Muscle of leg (tissue), 11 donors: ENCODE results near the gene HERC5. TPM values are rescaled to one million over a fixed set of nuclear protein-coding genes. Genes with fewer than 3 reads are reported as not detected.

ENCODE experiments used
- DNase-seq: peaks from one replicate; pipeline ENCODE4 v3.0.0; 2013
- H3K27ac ChIP-seq: one replicate; pipeline ENCODE4 v1.5.1; 2013; ENCODE audit warnings: mild to moderate bottlenecking, low read length, control low read depth
- H3K27me3 ChIP-seq: one replicate; pipeline ENCODE4 v1.6.1; 2013; ENCODE audit warnings: low read length; ENCODE audit not compliant: control insufficient read depth, insufficient read depth
- H3K36me3 ChIP-seq: one replicate; pipeline ENCODE4 v1.6.1; 2013; ENCODE audit warnings: low read length; ENCODE audit not compliant: control insufficient read depth, insufficient read depth
- H3K4me1 ChIP-seq: one replicate; pipeline ENCODE4 v1.6.1; 2013; ENCODE audit warnings: low read length; ENCODE audit not compliant: control insufficient read depth, insufficient read depth
- H3K4me3 ChIP-seq: one replicate; pipeline ENCODE4 v1.5.1; 2013; ENCODE audit warnings: low read length, control low read depth
- H3K9me3 ChIP-seq: replicated peaks from 2 replicates; pipeline ENCODE4 v1.6.1; 2013; ENCODE audit warnings: low read depth, low read length; ENCODE audit not compliant: control insufficient read depth
- WGBS: methylation state at CpG from one replicate; pipeline ENCODE4 v1.1.5; 2013; ENCODE audit warnings: missing lambda C conversion rate; ENCODE audit not compliant: insufficient coverage; 5-methylcytosine and 5-hydroxymethylcytosine counted together
- polyA plus RNA-seq, 8 donors: library from polyadenylated mRNA; unstranded; fragments of 120-200 nt; gene quantifications; one replicate each; pipeline versions ENCODE4 v1.2.1 to v1.2.3, GENCODE V29; 2013; ENCODE audit warnings: inconsistent platforms in 1 of 8, low replicate concordance in 1 of 8; ENCODE audit not compliant: insufficient read length in 8 of 8, insufficient read depth in 1 of 8
- total RNA-seq: library from RNA; stranded (reverse); fragments of 120-200 nt; gene quantifications from one replicate; pipeline ENCODE4 v1.2.4, GENCODE V29; 2013

The HERC5 gene
- total and polyA plus RNA-seq, 9 donors = 1.3 to 2.1 (median 1.8) TPM

- no CpG with 5 or more reads among the region's 2 CpGs for WGBS
- Histone ChIP-seq H3K9me3 (no peaks in the 10 kb centered on the region), H3K27me3 (no peaks in the 10 kb centered on the region), H3K27ac (no peak overlapping the region), H3K4me1 (no peaks in the 10 kb centered on the region), H3K36me3 (peaks cover 13% of the 10 kb centered on the region), H3K4me3 (no peak overlapping the region)
- no peak for DNase-seq
Measured at GRCh38 chr4:88467392-88467791, 10.5 kb downstream of the HERC5 start.

DNA sequence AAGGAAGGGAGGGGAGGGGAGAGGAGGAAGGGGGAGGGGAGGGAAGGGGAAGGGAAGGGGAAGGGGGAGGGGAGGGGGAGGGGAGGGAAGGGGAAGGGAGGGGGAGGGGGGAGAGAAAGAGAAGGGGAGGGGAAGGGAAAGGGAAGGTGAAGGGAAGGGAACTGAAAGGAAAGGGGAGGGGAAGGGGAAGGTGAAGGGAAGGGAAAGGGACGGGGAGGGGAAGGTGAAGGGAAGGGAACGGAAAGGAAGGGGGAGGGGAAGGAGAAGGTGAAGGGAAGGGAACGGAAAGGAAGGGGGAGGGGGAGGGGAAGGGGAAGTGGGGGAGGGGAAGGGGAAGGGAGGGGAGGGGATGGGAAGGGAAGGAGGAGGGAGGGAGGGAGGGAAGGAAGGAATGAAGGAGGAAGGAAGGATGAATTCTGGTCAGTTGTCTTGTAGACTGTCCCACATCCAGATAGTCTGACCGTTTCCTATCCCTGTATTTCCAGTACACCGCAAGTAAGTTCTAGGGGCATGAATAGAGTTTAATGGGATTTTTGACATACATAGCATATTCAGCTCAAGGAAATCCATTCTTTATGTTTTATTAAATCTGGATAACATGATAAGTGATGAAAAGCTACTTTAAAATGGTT, 20.4 kb downstream of the HERC5 start:
- Histone ChIP-seq H3K4me3 (no peak overlapping the region), H3K36me3 (no peaks in the 10 kb centered on the region), H3K4me1 (no peaks in the 10 kb centered on the region), H3K27ac (no peak overlapping the region), H3K27me3 (no peaks in the 10 kb centered on the region), H3K9me3 (no peaks in the 10 kb centered on the region)
- DNase-seq = no peak
- no CpG with 5 or more reads among the region's 5 CpGs for WGBS

GRCh38 chr4:88478247-88478646, 21.3 kb downstream of the HERC5 start:
- no peak for DNase-seq
- H3K9me3 ChIP-seq = no peaks in the 10 kb centered on the region
- no peak overlapping the region for H3K4me3 ChIP-seq
- H3K27ac ChIP-seq = no peak overlapping the region
- WGBS = no CpG with 5 or more reads among the region's 2 CpGs
- no peaks in the 10 kb centered on the region for H3K36me3 ChIP-seq
- H3K27me3 ChIP-seq = no peaks in the 10 kb centered on the region
- no peaks in the 10 kb centered on the region for H3K4me1 ChIP-seq

DNA sequence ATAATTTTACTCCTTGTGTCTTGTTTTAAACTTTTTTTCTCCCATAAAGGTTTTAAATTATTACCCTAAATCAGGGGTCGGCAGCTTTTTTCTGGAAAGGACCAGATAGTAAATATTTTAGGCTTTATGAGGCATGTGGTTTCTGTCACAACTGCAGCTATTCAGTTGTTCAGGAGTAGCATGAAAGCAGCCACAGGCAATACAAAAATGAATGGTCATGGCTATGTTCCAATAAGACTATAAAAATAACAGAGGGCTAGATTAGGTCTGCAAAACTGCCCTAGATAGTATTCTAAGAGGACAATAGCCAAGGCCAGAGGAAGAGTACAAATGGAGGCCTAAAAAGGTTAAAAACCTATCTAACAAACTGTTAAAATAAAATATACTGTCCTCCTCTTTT, 24.6 kb downstream of the HERC5 start:
- WGBS = no CpG with 5 or more reads among the region's 1 CpG
- H3K27ac ChIP-seq = no peak overlapping the region

DNA sequence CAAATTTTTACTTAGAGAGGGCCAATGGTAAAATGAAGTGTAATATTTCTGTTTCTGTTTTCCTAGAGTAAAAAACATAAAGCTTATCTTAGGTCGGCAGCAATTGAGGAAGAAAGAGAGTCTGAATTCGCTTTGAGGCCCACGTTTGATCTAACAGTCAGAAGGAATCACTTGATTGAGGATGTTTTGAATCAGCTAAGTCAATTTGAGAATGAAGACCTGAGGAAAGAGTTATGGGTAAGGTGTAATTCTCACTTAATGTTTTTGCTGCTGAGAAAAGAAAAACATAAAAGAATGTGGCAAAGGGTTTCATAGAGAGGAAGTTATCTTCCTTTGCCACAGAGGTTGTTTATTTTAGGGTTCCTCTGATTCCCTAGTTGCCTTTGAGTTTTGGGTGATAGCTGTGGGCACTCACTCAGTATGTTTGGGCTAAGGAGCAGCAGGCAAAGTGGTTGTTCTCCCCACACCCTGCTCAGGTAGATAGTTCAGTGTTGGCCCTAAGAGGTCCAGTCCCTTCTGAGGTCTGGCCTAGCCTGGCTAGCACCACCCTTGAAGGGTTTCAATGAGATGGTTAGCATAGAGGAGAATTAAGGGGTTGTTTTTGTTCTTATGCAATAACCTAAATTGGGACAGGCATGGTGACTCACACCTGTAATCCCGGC, 32.3 kb downstream of the HERC5 start:
- no peaks in the 10 kb centered on the region for H3K4me1 ChIP-seq
- WGBS = 64% methylated on average over 2 of the region's 4 CpGs
- H3K27ac ChIP-seq = no peak overlapping the region
- H3K36me3 ChIP-seq = peaks cover 2% of the 10 kb centered on the region
- DNase-seq = no peak
- H3K27me3 ChIP-seq = no peaks in the 10 kb centered on the region
- no peak overlapping the region for H3K4me3 ChIP-seq
- H3K9me3 ChIP-seq = no peaks in the 10 kb centered on the region

More for the DNA sequence above, 24.6 kb downstream of the HERC5 start:
- Histone ChIP-seq H3K27me3 (no peaks in the 10 kb centered on the region), H3K4me1 (no peaks in the 10 kb centered on the region), H3K9me3 (no peaks in the 10 kb centered on the region), H3K4me3 (no peak overlapping the region), H3K36me3 (no peaks in the 10 kb centered on the region)
- no peak for DNase-seq

- H3K36me3 ChIP-seq = no peaks in the 10 kb centered on the region
- no peaks in the 10 kb centered on the region for H3K27me3 ChIP-seq
- no peaks in the 10 kb centered on the region for H3K9me3 ChIP-seq
- 90% methylated on average over 2 of the region's 2 CpGs for WGBS
- H3K4me1 ChIP-seq = no peaks in the 10 kb centered on the region
- H3K27ac ChIP-seq = no peak overlapping the region
- no peak overlapping the region for H3K4me3 ChIP-seq
- no peak for DNase-seq
Measured at GRCh38 chr4:88497859-88498409, 41.0 kb downstream of the HERC5 start.

- no CpG with 5 or more reads among the region's 2 CpGs for WGBS
- no peak for DNase-seq
- H3K9me3 ChIP-seq = no peaks in the 10 kb centered on the region
- peaks cover 7% of the 10 kb centered on the region for H3K36me3 ChIP-seq
- no peaks in the 10 kb centered on the region for H3K4me1 ChIP-seq
- no peak overlapping the region for H3K4me3 ChIP-seq
- no peak overlapping the region for H3K27ac ChIP-seq
- no peaks in the 10 kb centered on the region for H3K27me3 ChIP-seq
Measured at GRCh38 chr4:88503344-88503743, 46.4 kb downstream of the HERC5 start.

DNA sequence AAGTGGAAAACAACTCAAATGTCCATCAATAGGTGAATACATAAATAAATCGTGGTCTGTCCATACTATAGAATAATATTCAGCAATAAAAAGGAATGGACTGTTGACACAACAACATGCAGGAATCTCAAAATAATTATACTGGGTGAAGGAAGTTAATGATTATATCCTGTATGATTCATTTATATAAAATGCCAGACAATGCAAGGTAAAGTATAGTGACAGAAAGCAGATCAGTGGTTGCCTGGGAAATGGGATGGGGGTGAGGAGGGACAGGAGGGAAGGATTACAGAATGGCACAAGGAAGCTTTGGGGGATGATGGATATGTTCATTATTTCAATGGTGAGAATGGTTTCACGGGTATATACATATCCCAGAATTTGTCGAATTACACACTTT, 54.3 kb downstream of the HERC5 start:
- H3K27me3 ChIP-seq = no peaks in the 10 kb centered on the region
- no peaks in the 10 kb centered on the region for H3K36me3 ChIP-seq
- H3K4me3 ChIP-seq = no peak overlapping the region
- WGBS = no CpG with 5 or more reads among the region's 3 CpGs
- no peak overlapping the region for H3K27ac ChIP-seq
- H3K4me1 ChIP-seq = no peaks in the 10 kb centered on the region
- DNase-seq = no peak
- no peaks in the 10 kb centered on the region for H3K9me3 ChIP-seq

DNA sequence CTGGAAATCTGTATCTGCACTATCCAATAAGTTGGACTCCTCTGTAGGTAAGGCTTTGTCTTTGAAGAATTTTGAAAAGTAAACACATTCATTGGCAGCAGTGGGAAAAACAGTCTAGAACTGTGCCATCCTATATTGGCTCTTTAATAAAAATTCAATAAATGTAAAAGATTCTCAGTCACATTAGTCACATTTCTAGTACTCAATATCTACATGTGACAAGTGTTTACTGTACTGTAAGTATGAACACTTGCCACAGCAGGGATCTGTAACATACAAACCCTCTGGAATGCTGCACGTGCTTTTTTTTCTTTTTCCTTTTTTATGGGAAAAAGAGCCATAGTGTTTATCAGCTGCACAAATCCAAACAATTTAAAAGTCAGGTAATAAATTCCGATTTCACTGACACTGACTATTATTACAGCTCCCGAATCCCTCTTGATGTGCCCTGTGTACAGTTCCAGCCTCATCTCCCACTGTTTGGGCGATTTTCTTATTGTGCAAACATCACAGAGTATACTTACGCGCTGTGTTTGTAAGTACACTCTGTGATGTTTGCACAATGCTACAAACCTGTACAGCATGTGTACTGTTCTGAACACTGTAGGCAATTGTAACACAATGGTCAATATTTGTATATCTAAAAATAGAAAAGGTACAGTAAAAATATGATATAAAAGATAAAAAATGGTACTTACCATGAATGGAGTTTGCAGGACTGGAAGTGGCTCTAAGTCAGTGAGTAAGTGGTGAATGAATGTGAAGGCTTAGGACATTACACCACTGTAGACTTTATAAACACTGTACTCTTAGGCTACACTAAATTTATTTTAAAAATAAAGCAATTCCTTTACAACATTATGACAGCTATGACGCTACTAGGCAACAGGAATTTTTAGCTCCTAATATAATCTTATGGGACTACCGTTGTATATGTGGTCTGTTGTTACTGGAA, 57.9 kb downstream of the HERC5 start:
- Histone ChIP-seq H3K27ac (no peak overlapping the region), H3K36me3 (no peaks in the 10 kb centered on the region), H3K27me3 (no peaks in the 10 kb centered on the region), H3K4me1 (no peaks in the 10 kb centered on the region), H3K9me3 (no peaks in the 10 kb centered on the region), H3K4me3 (no peak overlapping the region)
- whole genome bisulfite sequencing = 100% methylated on average over 1 of the region's 8 CpGs
- no peak for DNase-seq

- DNase-seq = no peak
- WGBS = 72% methylated on average over 2 of the region's 3 CpGs
- Histone ChIP-seq H3K9me3 (no peaks in the 10 kb centered on the region), H3K4me1 (no peaks in the 10 kb centered on the region), H3K27ac (no peak overlapping the region), H3K27me3 (no peaks in the 10 kb centered on the region), H3K4me3 (no peak overlapping the region), H3K36me3 (no peaks in the 10 kb centered on the region)
Measured at GRCh38 chr4:88516746-88517145, 59.8 kb downstream of the HERC5 start.
